ENCODE measurements around the gene CORO2B. TPM values are rescaled to one million over a fixed set of nuclear protein-coding genes. Genes with fewer than 3 reads are reported as not detected.

CORO2B gene
- total and polyA plus RNA-seq, 2 experiments from 2014 or later, result 2.9 to 3.0 TPM

DNA sequence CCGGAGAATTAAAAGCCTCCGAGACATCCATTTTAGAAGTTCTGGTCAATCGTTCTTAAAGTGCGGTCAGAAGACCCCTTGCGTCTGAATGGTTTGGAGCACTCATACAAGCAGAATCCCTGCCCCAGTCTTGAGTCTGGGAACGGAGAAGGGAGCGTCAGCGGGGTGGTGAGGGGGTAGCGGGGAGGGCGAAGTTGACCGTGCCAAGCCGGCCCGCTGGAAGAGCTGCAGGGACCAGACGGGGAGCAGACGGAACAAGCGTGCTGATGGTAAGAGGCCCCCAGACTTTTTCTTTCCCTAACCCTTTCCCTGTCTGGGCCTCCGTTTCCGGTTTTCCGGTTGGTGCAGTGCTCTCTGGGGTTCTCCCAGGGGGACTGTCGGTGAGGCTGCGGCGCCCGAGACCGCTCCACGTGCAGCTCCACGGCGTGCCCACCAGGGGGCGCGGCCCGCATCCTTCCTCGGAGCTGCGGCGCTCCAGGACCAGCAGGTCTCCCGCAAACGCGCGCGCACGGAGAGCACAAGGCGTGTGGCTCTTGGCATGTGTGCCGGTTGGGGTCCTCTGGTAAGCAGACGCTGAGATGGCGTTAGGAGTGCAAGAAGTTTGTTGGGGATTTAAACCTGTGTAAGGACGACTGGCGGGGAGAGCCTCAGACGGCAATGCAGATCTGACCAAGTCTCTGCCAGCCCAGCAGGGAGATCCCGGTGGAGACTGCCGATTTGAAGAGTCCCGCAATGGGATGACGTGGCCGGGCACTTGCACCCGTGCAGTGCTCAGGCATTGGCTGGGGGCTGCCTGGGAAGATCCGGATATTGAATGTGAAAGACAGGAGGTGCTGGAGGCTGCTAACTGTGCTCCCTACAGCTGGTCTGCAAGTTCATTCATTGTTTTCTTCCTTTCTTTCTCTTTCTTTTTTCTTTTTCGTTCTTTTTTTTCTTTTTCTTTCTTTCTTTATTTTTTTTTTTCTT, 19.2 kb upstream of the CORO2B start:
- Histone ChIP-seq H3K4me3 (peak overlapping the region; percentile 25), H3K27ac (no peak overlapping the region), H3K27me3 (peaks cover 9% of the 10 kb centered on the region), H3K4me1 (ENCODE audit: low read depth) (no peaks in the 10 kb centered on the region), H3K36me3 (no peaks in the 10 kb centered on the region), H3K9me3 (ENCODE audit: low read depth) (no peaks in the 10 kb centered on the region)
- DNase-seq (ENCODE audit: low read depth in 1 of 2, low spot score in 1 of 2), result peak; percentile 85 to 90
- TF ChIP-seq, protein P1, sequence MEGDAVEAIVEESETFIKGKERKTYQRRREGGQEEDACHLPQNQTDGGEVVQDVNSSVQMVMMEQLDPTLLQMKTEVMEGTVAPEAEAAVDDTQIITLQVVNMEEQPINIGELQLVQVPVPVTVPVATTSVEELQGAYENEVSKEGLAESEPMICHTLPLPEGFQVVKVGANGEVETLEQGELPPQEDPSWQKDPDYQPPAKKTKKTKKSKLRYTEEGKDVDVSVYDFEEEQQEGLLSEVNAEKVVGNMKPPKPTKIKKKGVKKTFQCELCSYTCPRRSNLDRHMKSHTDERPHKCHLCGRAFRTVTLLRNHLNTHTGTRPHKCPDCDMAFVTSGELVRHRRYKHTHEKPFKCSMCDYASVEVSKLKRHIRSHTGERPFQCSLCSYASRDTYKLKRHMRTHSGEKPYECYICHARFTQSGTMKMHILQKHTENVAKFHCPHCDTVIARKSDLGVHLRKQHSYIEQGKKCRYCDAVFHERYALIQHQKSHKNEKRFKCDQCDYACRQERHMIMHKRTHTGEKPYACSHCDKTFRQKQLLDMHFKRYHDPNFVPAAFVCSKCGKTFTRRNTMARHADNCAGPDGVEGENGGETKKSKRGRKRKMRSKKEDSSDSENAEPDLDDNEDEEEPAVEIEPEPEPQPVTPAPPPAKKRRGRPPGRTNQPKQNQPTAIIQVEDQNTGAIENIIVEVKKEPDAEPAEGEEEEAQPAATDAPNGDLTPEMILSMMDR (IDR thresholded peaks at IDR 0.05; ENCODE audit: low read depth, low read length), result peak; percentile 95

DNA sequence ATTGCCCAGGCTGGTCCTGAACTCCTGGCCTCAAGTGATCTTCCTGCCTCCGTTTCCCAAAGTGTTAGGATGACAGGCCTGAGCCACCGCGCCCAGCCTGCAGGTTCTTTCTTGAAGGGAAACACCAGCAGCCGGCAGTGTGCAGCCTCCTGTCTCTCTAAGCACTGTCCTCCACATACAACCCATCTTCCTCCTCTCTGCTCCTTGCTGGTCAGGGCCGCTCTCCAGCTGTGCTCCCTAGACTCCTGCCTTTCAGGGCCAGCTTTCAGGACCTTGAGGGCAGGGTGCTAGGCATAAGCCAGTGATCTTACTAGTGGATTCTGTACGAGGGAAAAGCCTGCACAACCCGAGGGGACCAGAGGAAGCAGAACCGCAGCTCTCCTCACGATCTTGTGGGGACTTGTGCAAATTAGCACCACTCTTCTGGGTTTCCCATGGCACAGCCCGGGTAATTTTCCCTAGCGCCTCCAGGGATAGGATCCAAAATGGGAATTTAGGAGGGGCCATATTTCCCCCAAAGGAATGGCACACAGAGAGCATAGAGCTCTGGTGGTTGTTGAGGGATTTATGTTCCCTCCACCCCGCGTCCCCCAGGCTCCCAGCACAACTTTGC, 18.2 kb upstream of the CORO2B start:
- Histone ChIP-seq H3K4me3 (no peak overlapping the region), H3K27ac (no peak overlapping the region)
- no peak for DNase-seq (ENCODE audit: low read depth in 1 of 2, low spot score in 1 of 2)

DNA sequence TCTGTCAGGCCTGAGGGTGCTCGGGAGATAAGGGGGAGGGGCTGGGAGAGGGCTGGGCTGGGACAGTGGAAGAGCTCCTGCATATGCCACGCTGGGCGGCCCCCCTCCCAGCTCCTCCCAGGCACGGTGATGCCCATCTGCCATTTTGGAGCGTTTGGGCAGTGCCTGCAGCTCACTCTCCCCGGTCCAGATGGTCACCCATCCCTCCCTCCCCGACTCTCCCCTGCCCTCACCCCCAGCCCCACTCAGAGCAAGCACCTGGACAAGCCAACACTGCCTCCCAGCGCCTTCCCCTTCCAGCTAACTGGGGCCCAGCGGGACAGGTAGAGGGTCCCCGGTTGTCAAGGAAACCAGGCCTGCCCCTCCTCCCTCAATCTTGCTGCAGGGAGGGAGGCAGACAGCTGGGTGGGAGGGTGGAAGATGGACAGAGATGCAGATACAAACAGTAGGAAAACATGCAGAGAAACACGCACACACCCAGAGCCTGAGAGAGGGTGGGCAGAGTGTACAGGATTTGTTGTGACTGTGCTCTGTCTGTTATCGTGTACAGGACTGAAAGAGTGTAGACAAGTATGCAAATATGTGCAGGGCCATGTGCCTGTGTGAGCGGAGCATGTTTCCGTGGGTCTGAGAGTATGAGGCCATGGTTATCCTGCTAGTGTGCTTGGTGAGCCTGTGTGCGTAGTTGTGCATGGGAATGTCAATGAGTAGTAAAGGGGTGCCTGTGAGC, 17.5 kb upstream of the CORO2B start:
- no peak for DNase-seq (ENCODE audit: low read depth in 1 of 2, low spot score in 1 of 2)

More for the DNA sequence above, 18.2 kb upstream of the CORO2B start:
- no peaks in the 10 kb centered on the region for H3K36me3 ChIP-seq
- H3K27me3 ChIP-seq, result peaks cover 9% of the 10 kb centered on the region
- no peaks in the 10 kb centered on the region for H3K4me1 ChIP-seq (ENCODE audit: low read depth)
- H3K9me3 ChIP-seq (ENCODE audit: low read depth), result no peaks in the 10 kb centered on the region
- TF ChIP-seq, protein P1 (IDR thresholded peaks at IDR 0.05; ENCODE audit: low read depth, low read length), result no peak

DNA sequence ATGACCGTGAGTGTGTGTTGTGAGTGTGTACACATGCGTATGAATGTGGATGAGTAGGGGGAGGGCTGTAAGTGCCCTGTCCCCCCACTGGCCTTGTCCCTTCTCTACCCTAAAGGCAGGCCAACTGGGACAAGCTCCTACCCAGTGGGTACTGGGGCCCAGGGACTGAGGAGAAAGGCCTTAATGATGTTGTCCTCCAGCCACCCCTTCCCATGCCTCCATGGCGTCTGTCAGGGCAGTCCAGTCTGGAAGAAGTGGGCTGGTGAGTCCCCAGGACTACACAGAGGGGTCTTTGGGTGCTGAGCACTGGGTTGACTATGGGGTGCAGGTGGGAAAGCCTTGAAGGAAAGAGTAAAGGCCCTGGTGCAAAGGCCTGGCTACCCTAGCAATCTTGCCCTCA, 16.9 kb upstream of the CORO2B start:
- DNase-seq (ENCODE audit: low read depth in 1 of 2, low spot score in 1 of 2), result no peak
- no peak overlapping the region for H3K4me3 ChIP-seq
- no peaks in the 10 kb centered on the region for H3K9me3 ChIP-seq (ENCODE audit: low read depth)
- TF ChIP-seq, protein P1 (IDR thresholded peaks at IDR 0.05; ENCODE audit: low read depth, low read length), result no peak
- H3K4me1 ChIP-seq (ENCODE audit: low read depth), result peaks cover 5% of the 10 kb centered on the region
- no peak overlapping the region for H3K27ac ChIP-seq
- no peaks in the 10 kb centered on the region for H3K36me3 ChIP-seq
- H3K27me3 ChIP-seq, result peaks cover 9% of the 10 kb centered on the region

More for the DNA sequence above, 17.5 kb upstream of the CORO2B start:
- Histone ChIP-seq H3K27me3 (peaks cover 9% of the 10 kb centered on the region), H3K4me3 (no peak overlapping the region), H3K36me3 (no peaks in the 10 kb centered on the region), H3K9me3 (ENCODE audit: low read depth) (no peaks in the 10 kb centered on the region), H3K27ac (no peak overlapping the region), H3K4me1 (ENCODE audit: low read depth) (no peaks in the 10 kb centered on the region)
- TF ChIP-seq, protein P1 (IDR thresholded peaks at IDR 0.05; ENCODE audit: low read depth, low read length), result no peak

DNA sequence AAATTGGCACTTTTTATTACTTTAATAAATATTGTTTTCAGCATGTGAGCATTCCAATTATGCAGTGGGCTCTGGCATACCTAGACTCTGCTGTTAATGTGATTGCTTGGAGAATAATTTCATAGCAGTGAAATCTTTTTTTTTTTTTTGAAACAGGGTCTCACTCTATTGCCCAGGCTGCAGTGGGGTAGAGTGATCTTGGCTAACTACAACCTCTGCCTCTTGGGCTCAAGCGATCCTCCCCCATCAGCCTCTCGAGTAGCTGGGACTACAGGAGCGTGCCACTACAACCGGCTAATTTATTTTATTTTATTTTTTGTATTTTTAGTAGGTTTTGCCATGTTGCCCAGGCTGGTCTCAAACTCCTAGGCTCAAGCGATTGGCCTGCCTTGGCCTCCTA, 14.6 kb upstream of the CORO2B start:
- no peak for DNase-seq (ENCODE audit: low read depth in 1 of 2, low spot score in 1 of 2)
- no peaks in the 10 kb centered on the region for H3K36me3 ChIP-seq
- peaks cover 2% of the 10 kb centered on the region for H3K27me3 ChIP-seq
- no peaks in the 10 kb centered on the region for H3K9me3 ChIP-seq (ENCODE audit: low read depth)
- TF ChIP-seq, protein P1 (IDR thresholded peaks at IDR 0.05; ENCODE audit: low read depth, low read length), result no peak
- H3K4me1 ChIP-seq (ENCODE audit: low read depth), result peaks cover 15% of the 10 kb centered on the region
- H3K27ac ChIP-seq, result no peak overlapping the region
- H3K4me3 ChIP-seq, result no peak overlapping the region

All from cardiac muscle cell (in vitro differentiated cells and primary cell).